T-cell (primary cell): ENCODE measurements around the gene TSHZ1. TPM values are rescaled to one million over a fixed set of nuclear protein-coding genes. Genes with fewer than 3 reads are reported as not detected.

Experiments
- ATAC-seq, 4 experiments: fragments of 200-7000 bp in 3 of 4; fragments of 150-1000 bp in 1 of 4; cut with Tn5 transposase; replicated peaks in 1 of 4; 1 replicate in 3 of 4; 2 replicates in 1 of 4; pipeline ENCODE4 v1.10.0; 2021; ENCODE audit warnings: moderate library complexity in 3 of 4, mild to moderate bottlenecking in 2 of 4, moderate number of reproducible peaks in 1 of 4
- CTCF ChIA-PET, 2 donors: fragments of 300-600 bp; sonication (Branson Sonifier 250); formaldehyde crosslinking; loops; one replicate each; lab custom pipeline; 2022; ENCODE audit warnings: antibody characterized with exemption in 2 of 2; lab: Charles Lee
- POLR2A ChIA-PET, 2 donors: fragments of 300-600 bp; sonication (Branson Sonifier 250); formaldehyde crosslinking; loops; one replicate each; lab custom pipeline; 2022; ENCODE audit warnings: antibody characterized with exemption in 2 of 2; lab: Charles Lee
- DNase-seq, 35 experiments: peaks; one replicate each; pipeline versions ENCODE4 v3.0.0 to v3.0.0-alpha.2; 2013 to 2023
- H3K27ac ChIP-seq: one replicate; pipeline ENCODE4 v1.5.1; 2013; ENCODE audit warnings: low read length
- H3K27me3 ChIP-seq, 2 experiments: replicated peaks in 1 of 2; 1 replicate in 1 of 2; 2 replicates in 1 of 2; pipeline versions ENCODE4 v1.6.1 to v1.7.0; 2013; ENCODE audit warnings: low read length in 1 of 2, mixed read lengths in 1 of 2; ENCODE audit not compliant: control insufficient read depth in 2 of 2, insufficient read depth in 2 of 2; ENCODE audit errors: extremely low read depth in 1 of 2
- H3K36me3 ChIP-seq, 2 donors: 1 replicate in 1 of 2; 2 replicates in 1 of 2; pipeline versions ENCODE4 v1.6.1 to v1.7.0; 2013; ENCODE audit warnings: low read length in 1 of 2; ENCODE audit not compliant: control insufficient read depth in 2 of 2, insufficient read depth in 1 of 2; ENCODE audit errors: extremely low read depth in 1 of 2
- H3K4me1 ChIP-seq, 2 experiments: 1 replicate in 1 of 2; 2 replicates in 1 of 2; pipeline versions ENCODE4 v1.6.1 to v1.7.0; 2013; ENCODE audit warnings: low read length in 2 of 2, mixed read lengths in 1 of 2; ENCODE audit not compliant: insufficient read depth in 2 of 2, control insufficient read depth in 1 of 2; ENCODE audit errors: extremely low read depth in 1 of 2
- H3K4me3 ChIP-seq, 2 donors: 1 replicate in 1 of 2; 2 replicates in 1 of 2; pipeline versions ENCODE4 v1.5.1 to v1.7.0; 2013; ENCODE audit warnings: mild to moderate bottlenecking in 2 of 2, low read length in 1 of 2, moderate library complexity in 1 of 2; ENCODE audit not compliant: control insufficient read depth in 1 of 2; ENCODE audit errors: extremely low read depth in 1 of 2
- H3K9me3 ChIP-seq: 2 replicates; pipeline ENCODE4 v1.7.0; 2013
- H3K27ac Mint-ChIP-seq, 2 donors: one replicate each; pipeline ENCODE4 v1.8.0; 2020 to 2021; ENCODE audit warnings: mild to moderate bottlenecking in 2 of 2, mixed read lengths in 2 of 2
- H3K27me3 Mint-ChIP-seq, 2 donors: one replicate each; pipeline ENCODE4 v1.8.0; 2021 to 2022; ENCODE audit warnings: mixed read lengths in 2 of 2
- H3K36me3 Mint-ChIP-seq: one replicate; pipeline ENCODE4 v1.8.0; 2021; ENCODE audit warnings: mixed read lengths
- H3K4me1 Mint-ChIP-seq, 3 donors: one replicate each; pipeline ENCODE4 v1.8.0; 2020 to 2022; ENCODE audit warnings: mixed read lengths in 3 of 3, mild to moderate bottlenecking in 1 of 3
- H3K4me3 Mint-ChIP-seq, 3 donors: one replicate each; pipeline ENCODE4 v1.8.0; 2020 to 2022; ENCODE audit warnings: mild to moderate bottlenecking in 3 of 3, mixed read lengths in 3 of 3, moderate library complexity in 3 of 3
- H3K9me3 Mint-ChIP-seq, 3 donors: one replicate each; pipeline ENCODE4 v1.8.0; 2020 to 2022; ENCODE audit warnings: mixed read lengths in 3 of 3
- WGBS: methylation state at CpG from one replicate; pipeline ENCODE4 v1.1.5; 2013; ENCODE audit warnings: missing lambda C conversion rate; ENCODE audit not compliant: insufficient coverage; 5-methylcytosine and 5-hydroxymethylcytosine counted together
- total RNA-seq, 35 experiments: library from RNA in 6 of 35; stranded (reverse) in 6 of 35; fragments of 120-200 nt in 1 of 35; gene quantifications; one replicate each; pipeline versions ENCODE4 v1.2.1 to v1.2.4 and lab custom pipeline; 2013 to 2026

The TSHZ1 gene
- total RNA-seq, 5 donors from 2014 or later (not counting 1 experiment from before 2014, with no cell fraction given): 26.5 to 31.3 (median 28.2) TPM

DNA sequence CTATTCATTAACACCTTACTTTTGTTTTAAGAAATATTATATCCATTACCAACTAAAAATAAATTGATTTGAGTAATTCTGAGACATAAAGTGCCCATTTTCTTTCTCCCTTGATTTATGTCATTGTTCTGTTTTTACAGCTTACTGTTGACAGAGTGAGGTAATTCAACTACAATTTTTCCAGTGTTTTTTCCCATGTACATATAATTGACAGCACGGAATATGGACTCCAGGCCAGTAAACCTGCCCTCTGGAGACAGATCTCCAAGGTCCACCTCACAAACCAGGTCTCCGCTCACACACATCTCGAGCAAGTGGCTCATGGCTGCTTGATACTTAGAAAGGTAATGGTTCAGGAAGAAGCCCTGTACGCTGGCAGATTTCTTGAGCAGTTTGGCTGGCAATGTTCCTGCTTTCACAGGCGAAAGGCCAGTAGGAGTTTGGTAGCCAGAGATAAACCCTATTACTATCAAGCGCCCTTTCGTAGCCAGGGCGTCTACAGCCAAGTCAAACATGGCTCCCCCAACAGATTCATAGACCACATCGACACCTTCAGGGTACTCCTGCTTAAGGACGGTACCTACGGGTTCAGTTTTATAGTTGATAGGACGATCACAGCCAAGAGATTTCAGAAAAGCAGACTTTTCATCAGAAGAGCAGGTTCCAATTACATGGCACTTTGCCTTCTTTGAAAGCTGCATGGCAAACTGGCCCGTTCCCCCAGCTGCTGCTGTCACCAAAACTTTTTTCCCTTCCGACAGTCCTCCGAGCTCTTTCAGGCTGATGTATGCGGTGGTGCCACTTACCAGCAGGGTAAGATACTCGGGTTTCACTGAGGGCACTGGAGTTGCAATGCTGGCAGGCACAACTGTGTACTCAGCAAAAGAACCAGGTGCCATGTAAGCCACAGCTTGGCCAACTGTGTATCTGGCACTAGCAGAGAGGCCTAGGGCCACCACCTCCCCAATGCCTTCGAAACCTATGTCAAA lies 9.0 kb upstream of the TSHZ1 start:
- H3K36me3 Mint-ChIP-seq: peaks cover 23% of the 10 kb centered on the region
- H3K27ac Mint-ChIP-seq: no peak overlapping the region
- no peaks in the 10 kb centered on the region for H3K9me3 Mint-ChIP-seq
- Histone ChIP-seq H3K27ac (no peak overlapping the region), H3K4me1 (peaks cover 7 to 23% of the 10 kb centered on the region in 2 experiments), H3K4me3 (no peak overlapping the region), H3K27me3 (peaks cover 0 to 2% of the 10 kb centered on the region in 2 experiments), H3K36me3 (peaks cover 0 to 15% of the 10 kb centered on the region in 2 donors), H3K9me3 (no peaks in the 10 kb centered on the region)
- DNase-seq (no peak), ATAC-seq (no peak)
- 98% methylated on average over 9 of the region's 18 CpGs for WGBS
- H3K4me1 Mint-ChIP-seq: peaks cover 25 to 60% (median 42%) of the 10 kb centered on the region in 3 donors
- CTCF ChIA-PET: no interaction called here
- H3K4me3 Mint-ChIP-seq: no peak overlapping the region
- no peaks in the 10 kb centered on the region for H3K27me3 Mint-ChIP-seq
- POLR2A ChIA-PET: no interaction called here

- no peak for ATAC-seq
- 80% methylated on average over 1 of the region's 6 CpGs for WGBS
- peaks cover 0 to 2% of the 10 kb centered on the region in 2 experiments for H3K27me3 ChIP-seq
- CTCF ChIA-PET: no interaction called here
- H3K9me3 Mint-ChIP-seq: no peaks in the 10 kb centered on the region
- H3K27me3 Mint-ChIP-seq: no peaks in the 10 kb centered on the region
- peaks cover 37 to 64% (median 49%) of the 10 kb centered on the region in 3 donors for H3K4me1 Mint-ChIP-seq
- peaks cover 19% of the 10 kb centered on the region for H3K36me3 Mint-ChIP-seq
- no peak overlapping the region for H3K27ac ChIP-seq
- no peak for DNase-seq
- H3K36me3 ChIP-seq: peaks cover 0 to 15% of the 10 kb centered on the region in 2 donors
- H3K4me3 ChIP-seq: no peak overlapping the region
- no peaks in the 10 kb centered on the region for H3K9me3 ChIP-seq
- POLR2A ChIA-PET: no interaction called here
- H3K4me1 ChIP-seq: peaks cover 16 to 36% of the 10 kb centered on the region in 2 experiments
- peak overlapping the region in 1 of 3 donors; percentile 15 for H3K4me3 Mint-ChIP-seq
- peak overlapping the region in 1 of 2 donors; percentile 47 for H3K27ac Mint-ChIP-seq
These were observed 7.8 kb upstream of the TSHZ1 start for GRCh38 chr18:75202696-75203365.

DNA sequence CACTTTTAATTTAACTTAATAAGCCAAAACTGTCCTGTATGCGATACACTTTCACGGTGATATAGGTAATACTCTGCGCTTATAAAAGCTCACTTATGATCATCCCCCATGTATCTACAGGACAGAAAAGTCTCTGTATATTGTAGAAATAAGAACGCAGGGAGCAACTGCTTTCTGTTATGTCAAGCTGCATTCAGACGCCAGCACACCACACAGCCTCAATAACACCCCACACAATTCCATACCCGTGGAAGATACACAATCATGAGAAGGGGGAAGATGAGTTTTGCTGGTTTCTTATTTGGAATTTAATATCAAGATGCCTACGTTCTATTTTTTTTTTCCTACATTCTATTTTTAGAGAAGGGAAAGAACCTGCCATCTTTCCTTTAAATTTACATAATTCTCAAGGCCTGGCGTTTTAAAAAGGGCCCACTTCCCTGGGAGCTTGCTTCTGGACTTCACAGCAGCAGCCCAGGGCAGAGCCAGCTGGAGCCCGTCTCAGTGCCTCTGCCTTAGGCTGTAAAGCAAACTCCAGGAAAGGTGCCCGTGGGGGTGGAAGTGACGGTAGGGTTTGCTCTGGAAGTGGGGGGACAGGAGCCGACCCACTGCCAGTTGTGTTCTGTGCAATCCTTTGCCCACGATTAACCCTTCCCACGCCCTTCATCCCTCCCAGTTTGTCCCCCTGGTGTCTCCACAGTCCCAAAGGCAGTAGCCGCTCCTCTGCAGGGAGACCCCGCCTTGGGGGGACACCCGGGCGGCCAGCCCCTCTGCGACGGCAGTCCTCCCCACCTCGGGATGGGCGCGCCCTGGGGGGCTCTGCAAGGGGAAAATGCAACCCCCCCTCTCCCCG lies 7.0 kb upstream of the TSHZ1 start:
- Mint-ChIP-seq H3K36me3 (peaks cover 19% of the 10 kb centered on the region), H3K4me3 (peak overlapping the region in 1 of 3 donors; percentile 15), H3K27ac (peak overlapping the region in 1 of 2 donors; percentile 63), H3K4me1 (peaks cover 40 to 59% (median 44%) of the 10 kb centered on the region in 3 donors), H3K9me3 (no peaks in the 10 kb centered on the region), H3K27me3 (no peaks in the 10 kb centered on the region)
- WGBS: 100% methylated on average over 1 of the region's 24 CpGs
- ATAC-seq (no peak), DNase-seq (no peak)
- Histone ChIP-seq H3K9me3 (no peaks in the 10 kb centered on the region), H3K36me3 (peaks cover 0 to 15% of the 10 kb centered on the region in 2 donors), H3K4me1 (peaks cover 16 to 40% of the 10 kb centered on the region in 2 experiments), H3K27me3 (peaks cover 0 to 2% of the 10 kb centered on the region in 2 experiments), H3K4me3 (no peak overlapping the region), H3K27ac (no peak overlapping the region)
- CTCF ChIA-PET: no interaction called here
- POLR2A ChIA-PET: no interaction called here

- Histone ChIP-seq H3K27ac (no peak overlapping the region), H3K4me1 (peaks cover 16 to 40% of the 10 kb centered on the region in 2 experiments), H3K9me3 (no peaks in the 10 kb centered on the region), H3K27me3 (peaks cover 0 to 2% of the 10 kb centered on the region in 2 experiments), H3K4me3 (peak overlapping the region in 1 of 2 donors; percentile 66), H3K36me3 (peaks cover 0 to 15% of the 10 kb centered on the region in 2 donors)
- H3K4me1 Mint-ChIP-seq: peaks cover 40 to 55% (median 42%) of the 10 kb centered on the region in 3 donors
- peaks cover 19% of the 10 kb centered on the region for H3K36me3 Mint-ChIP-seq
- H3K27ac Mint-ChIP-seq: no peak overlapping the region
- CTCF ChIA-PET: interaction anchor here in 1 of 2 donors (0.6 kb wide), 1 partner anchor 359 kb away, joined by 3 read pairs; no protein-coding TSS in a partner anchor
- POLR2A ChIA-PET: no interaction called here
- ATAC-seq: no peak
- WGBS: 70% methylated on average over 33 of the region's 35 CpGs
- no peak for DNase-seq
- H3K27me3 Mint-ChIP-seq: no peaks in the 10 kb centered on the region
- H3K9me3 Mint-ChIP-seq: no peaks in the 10 kb centered on the region
- peak overlapping the region in 1 of 3 donors; percentile 79 for H3K4me3 Mint-ChIP-seq
These were observed 6.3 kb upstream of the TSHZ1 start for GRCh38 chr18:75204269-75204731.

DNA sequence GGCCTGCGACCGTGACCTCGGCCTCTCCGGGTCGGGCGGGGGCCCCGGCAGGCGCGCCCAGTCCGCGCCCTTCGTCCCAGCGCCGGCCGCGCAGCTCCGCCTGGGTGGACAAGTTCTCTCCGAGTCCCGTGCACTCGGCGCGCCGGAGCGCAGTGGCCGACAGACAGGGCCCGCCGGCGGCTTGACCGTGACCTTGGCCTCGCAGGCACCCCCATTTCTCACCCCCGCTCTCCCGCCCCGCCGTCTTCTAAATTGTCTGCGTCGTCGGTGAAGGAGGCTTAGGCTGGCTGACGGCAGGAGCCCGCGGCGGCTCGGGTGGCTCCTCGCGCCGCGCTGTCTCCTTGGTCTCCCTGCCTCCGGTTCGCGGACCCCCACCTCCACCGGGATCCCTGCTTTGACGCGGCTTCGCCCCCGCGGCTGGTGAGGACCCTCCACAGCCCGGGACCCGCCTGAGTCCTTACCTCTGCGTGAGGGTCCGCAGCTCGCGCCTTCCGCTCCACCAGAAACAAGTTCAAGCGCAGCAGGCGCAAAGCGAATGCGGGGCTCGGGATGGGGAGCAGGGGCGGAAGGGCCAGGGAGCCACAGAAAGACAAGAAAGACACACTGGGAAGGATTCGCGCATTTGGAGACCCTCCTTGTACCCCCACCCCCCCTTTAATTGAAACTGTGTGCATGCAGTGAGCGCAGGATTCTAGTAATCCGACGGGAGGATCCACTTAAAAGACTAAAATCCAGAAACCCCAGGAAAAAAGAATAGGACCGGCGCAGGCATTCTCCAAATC lies 5.7 kb upstream of the TSHZ1 start:
- H3K4me1 ChIP-seq: peaks cover 16 to 45% of the 10 kb centered on the region in 2 experiments
- Mint-ChIP-seq H3K4me3 (peak overlapping the region; percentile 62 to 79 (median 67)), H3K27me3 (no peaks in the 10 kb centered on the region), H3K27ac (peak overlapping the region; percentile 61 to 63), H3K9me3 (no peaks in the 10 kb centered on the region), H3K36me3 (peaks cover 18% of the 10 kb centered on the region), H3K4me1 (peaks cover 34 to 52% (median 40%) of the 10 kb centered on the region in 3 donors)
- DNase-seq (peak in 2 of 35 experiments; percentile 19 to 24), ATAC-seq (no peak)
- peaks cover 0 to 15% of the 10 kb centered on the region in 2 donors for H3K36me3 ChIP-seq
- peaks cover 0 to 2% of the 10 kb centered on the region in 2 experiments for H3K27me3 ChIP-seq
- 34% methylated on average over 66 of the region's 75 CpGs for WGBS
- H3K27ac ChIP-seq: no peak overlapping the region
- H3K4me3 ChIP-seq: peak overlapping the region; percentile 4 to 66
- no peaks in the 10 kb centered on the region for H3K9me3 ChIP-seq
- ChIA-PET CTCF (interaction anchor here in 1 of 2 donors (0.6 kb wide), 1 partner anchor 360 kb away, joined by 3 read pairs; no protein-coding TSS in a partner anchor), POLR2A (no interaction called here)
